ENCODE measurements around the gene EFTUD2. TPM values are rescaled to one million over a fixed set of nuclear protein-coding genes. Genes with fewer than 3 reads are reported as not detected.

Gene EFTUD2
- total RNA-seq, 2 donors from 2014 or later, result 65.2 to 71.9 TPM

DNA sequence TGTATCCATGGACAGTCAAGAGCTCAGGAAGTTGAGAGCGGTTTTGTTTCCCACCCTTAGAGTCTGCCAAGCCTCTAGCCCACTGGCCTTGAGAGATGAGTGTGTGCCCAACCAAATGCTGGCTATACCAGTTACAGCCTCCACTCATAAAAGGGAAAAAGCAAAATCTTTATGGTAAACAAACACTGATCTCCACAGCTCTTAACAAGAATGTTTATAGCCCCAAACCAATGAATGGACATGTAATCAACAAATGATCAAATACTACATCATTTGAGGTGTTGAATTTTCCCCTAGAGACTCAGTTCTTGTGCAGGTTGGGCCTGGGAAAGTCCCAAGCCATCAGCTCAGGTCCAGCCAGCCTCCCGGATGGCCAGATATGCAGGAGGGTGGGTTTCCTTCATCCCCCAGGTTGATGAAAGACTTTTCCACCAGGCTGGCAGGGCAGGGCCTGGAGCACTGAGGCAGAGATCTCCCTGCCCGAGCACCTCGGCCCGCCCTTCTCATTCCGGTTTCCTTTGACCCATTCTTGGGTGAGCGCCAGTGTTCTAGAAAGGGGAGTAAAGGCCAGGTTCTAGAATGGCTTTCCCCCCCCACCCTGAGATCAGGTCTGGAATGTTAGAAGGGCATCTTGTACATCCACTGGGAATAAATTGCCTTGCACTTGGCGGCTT lies 3.9 kb upstream of the EFTUD2 start:
- peak; percentile 75 for DNase-seq (ENCODE audit: low spot score)

DNA sequence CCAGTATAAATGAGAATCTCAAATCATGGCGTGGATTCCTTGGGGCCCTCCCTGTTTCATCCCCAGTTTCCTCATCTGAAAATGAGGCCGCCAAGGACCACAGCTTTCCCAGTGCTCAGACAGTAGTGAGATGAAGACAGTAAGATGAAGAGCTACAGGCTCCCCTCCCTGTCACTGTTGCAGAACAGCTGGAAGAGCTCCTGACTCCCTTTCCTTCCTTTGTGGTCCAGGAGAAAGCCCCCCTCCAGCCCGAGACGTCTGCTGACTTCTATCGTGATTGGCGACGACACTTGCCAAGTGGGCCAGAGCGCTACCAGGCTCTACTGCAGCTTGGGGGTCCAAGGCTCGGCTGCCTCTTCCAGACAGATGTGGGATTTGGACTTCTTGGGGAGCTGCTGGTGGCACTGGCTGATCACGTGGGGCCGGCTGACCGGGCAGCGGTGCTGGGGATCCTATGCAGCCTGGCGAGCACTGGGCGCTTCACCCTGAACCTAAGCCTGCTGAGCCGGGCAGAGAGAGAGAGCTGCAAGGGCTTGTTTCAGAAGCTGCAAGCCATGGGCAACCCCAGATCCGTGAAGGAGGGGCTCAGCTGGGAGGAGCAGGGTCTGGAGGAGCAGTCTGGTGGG lies 3.0 kb upstream of the EFTUD2 start:
- no peak for DNase-seq (ENCODE audit: low spot score)
- intact Hi-C loops (cut with DNase I), result no loop called here

More for the DNA sequence above, 3.9 kb upstream of the EFTUD2 start:
- intact Hi-C loops (cut with DNase I), result no loop called here

DNA sequence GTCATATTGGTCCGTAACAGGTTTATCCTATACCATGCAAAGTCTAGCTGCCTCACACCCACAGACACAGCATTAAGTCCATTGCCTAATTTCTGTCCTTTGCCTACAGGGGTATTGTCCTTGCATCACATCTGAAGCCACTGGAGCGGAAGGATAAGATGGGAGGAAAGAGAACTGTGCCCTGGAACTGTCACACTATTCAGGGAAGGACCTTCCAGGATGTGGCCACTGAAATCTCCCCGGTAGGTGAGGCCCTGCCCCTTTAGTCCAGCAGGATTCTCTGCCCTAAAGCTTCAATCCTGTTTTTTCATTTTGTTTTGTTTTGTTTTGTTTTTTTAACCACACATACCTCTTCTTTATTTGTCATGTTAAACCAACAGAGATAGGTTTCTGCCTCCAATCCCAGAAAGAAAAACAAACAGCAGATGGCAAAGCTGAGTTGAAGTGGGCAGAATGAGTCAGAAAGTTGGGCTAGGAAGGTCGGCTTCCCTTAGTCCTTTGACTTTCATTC lies 2.2 kb upstream of the EFTUD2 start:
- no peak for DNase-seq (ENCODE audit: low spot score)
- intact Hi-C loops (cut with DNase I), result no loop called here

DNA sequence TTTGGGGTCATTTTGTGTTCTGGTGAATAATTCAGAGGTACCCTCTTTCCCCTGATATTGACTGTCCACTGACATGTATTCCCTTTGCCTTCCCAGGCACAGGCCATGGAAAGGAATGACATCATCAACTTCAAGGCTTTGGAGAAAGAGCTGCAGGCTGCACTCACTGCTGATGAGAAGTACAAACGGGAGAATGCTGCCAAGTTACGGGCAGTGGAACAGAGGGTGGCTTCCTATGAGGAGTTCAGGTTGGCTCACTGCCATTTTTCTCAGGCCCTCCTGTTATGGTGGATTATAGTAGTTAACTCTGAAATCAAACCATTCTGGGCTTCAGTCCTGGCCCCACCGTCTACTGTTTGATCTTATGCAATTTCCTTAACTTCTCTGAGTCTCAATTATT lies 1.6 kb upstream of the EFTUD2 start:
- intact Hi-C loops (cut with DNase I), result no loop called here
- DNase-seq (ENCODE audit: low spot score), result no peak

DNA sequence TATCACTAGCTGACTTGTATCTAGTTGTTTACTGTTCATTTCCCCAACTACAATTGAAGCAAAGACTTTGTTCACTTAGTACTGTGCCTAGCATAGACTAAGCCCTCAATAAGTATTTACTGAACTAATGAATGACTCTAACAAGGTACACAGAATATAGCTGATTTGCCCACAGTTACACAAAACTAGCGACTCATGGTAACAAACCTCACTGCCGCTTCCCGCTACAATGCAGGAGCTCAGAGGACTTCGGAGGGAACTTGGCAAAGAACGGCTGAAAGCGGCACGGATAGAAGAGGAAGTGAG lies 524 bp downstream of the EFTUD2 start:
- intact Hi-C loops (cut with DNase I), result no loop called here

DNA sequence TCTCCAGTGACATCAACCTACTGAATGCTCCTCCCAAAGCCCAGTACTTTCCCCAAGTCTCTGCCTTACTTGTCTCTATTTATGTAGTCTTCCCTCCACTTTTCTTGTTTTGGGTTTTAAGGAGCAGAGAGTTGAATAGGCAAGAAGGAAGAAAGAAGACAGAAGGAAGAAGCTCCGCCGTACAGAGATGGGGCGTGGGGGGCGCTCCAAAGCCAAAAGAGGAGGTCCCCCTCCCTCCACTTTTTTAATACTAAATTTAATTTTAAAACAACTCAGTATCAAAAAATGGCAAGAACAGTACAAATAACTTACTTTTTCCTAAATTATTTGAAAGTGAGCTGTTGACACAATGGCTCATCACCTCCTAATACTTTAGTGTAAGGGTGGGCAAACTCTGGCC lies 4.6 kb downstream of the EFTUD2 start:
- intact Hi-C loops (cut with DNase I), result no loop called here
- no peak for DNase-seq (ENCODE audit: low spot score)

More for the DNA sequence above, 524 bp downstream of the EFTUD2 start:
- DNase-seq (ENCODE audit: low spot score), result no peak

DNA sequence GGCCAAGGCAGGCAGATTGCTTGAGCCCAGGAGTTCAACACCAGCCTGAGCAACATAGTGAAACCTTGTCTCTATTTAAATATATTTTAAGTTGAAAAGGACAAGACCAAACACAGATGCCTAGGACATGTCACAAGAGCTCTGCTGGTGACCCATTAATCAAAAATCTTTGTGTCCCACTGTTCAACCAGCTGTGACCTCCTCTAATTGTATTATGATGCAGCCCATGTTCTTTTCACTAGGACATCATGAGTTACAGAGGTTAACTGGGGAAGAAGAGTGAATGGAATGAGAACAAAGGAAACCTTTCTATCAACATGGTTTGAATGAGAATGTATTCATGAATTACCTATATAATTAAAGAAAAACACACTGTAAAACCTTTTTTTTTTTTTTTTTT lies 7.0 kb downstream of the EFTUD2 start:
- intact Hi-C loops (cut with DNase I), result no loop called here
- no peak for DNase-seq (ENCODE audit: low spot score)

DNA sequence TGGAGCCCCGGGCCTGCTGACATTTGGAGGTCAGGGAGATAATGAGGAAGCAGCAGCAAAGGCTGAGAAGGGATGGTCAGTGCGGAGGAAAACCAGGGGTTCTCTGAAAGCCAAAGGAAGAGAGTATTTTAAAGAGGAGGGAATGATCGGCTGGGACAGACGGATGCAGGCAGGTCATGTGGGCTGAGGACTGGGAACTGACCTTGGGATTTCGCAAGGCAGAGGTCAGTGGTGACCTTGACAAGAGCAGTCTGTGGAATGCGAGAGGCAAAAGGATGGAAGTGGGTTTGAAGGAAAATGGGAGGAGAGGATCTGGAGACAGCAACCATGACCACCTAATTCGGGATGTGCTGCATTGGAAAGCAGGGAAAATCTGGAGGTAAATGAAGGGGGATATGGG lies 10.2 kb downstream of the EFTUD2 start:
- intact Hi-C loops (cut with DNase I), result no loop called here
- DNase-seq (ENCODE audit: low spot score), result no peak

DNA sequence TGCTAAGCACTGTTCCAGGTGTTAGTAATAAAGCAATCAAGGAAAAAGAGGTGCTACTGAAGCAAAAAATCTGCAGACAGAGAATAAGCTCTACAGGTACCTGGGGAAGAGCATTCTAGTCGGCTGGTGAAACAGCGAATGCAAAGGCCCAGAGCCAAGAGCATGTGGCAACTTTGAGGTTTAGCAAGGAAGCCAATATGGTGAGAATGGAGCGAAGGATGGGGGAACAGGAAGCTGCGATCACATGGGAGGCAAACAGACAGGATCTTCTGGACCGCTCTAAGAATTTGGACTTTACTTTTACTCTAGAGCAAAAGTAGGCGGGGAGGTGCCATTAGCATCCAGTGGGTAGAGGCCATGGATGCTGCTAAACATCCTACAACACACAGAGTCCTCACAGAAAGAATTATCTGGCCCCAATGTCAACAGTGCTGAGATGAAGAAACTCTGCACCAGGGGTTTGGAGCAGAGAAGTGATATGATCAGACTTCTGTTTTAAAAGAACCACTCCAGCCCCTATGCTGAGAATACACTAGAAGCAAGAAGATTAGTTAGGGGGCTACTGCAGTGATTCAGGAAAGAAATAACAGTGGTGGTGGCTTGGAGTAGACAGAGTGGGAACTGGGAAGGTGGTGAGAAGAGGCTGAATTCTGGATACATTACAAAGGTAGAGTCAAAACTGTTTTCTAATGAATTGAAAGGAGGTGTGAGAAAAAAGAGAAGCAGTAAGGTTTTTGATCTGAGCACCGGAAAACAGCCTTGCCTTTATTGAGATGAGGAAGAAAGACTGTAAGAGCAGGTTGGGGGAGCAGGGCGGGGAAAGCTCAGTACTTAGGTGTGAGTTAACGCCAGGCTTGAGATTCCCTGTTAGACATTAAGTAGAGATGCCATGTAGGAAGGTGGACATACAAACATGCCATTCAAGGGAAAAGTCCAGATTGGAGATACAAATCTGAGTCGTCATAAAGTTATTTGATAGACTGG lies 11.0 kb downstream of the EFTUD2 start:
- intact Hi-C loops (cut with DNase I), result no loop called here
- DNase-seq (ENCODE audit: low spot score), result no peak

DNA sequence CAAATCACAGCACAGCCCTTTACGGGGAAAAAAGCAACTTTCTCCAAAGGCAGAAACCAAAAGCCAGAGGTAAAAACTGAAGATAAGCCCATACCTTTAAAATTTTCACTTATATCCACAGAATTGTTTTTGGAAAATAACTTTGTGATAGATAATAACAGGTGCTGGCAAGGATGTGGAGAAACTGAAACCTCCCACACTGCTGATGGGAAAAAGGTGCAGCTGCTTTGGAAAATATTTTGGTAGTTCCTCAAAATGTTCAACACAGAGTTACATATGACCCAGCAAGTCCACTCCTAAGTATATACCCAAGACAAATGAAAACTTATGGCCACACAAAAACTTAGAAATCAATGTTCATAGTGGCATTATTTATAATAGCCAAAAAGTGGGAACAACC lies 12.2 kb downstream of the EFTUD2 start:
- DNase-seq (ENCODE audit: low spot score), result no peak
- intact Hi-C loops (cut with DNase I), result no loop called here

DNA sequence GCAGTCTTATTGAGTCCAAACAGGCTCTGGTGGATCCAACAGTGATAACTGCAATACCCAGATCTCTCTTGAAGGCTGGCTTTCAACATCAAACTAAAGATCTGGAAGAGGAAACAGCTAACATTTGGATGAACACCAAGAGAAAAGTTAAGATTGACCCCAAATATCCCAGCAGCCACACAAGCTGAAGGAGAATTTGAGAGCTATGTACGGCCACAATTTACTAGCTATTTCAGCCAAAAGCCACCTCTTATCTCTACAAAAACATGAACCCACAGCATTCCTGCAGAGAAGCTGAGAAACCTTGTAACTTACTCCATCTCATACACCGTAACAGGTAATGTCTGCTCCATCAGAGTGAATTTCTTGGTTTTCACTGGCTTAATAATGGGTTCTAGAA lies 14.3 kb downstream of the EFTUD2 start:
- intact Hi-C loops (cut with DNase I), result no loop called here
- DNase-seq (ENCODE audit: low spot score), result no peak

DNA sequence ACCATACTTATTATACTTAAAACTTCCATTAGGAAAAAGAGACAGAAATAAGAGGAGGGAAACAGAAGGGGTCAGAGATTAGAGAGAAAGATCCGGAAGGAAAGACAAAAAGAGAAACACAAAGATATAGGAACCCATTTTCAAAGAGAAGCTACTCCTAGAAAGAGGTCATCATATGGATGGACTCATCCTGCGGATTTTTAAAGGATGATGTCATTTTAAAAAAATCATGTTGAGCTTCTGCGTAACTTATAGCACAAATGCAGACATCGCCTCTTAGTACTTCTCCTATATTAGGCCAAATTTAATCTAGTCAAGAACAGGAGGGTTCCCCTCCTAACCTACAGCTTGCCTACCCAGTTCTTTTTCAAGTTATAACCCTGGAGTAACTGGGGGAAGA lies 18.1 kb downstream of the EFTUD2 start:
- intact Hi-C loops (cut with DNase I), result no loop called here
- no peak for DNase-seq (ENCODE audit: low spot score)

DNA sequence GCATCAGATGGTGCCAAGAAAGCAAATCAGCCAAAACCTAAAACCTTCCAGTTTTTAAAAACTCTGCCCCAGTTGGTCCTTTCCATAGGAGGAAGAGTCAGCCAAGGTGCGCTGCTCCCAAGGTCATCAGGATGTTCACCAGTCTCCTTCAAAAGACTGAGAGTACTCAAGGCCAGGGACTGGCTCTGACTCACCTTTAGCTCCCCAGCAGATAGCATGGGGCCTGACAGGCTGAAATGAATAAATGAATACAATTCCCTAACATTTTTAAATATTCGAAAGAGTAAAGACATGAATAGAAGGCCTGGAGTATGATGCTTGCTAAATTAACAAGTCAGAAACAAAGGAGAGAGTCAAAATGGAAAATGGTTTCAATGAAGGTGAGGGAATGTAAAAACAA lies 19.2 kb downstream of the EFTUD2 start:
- DNase-seq (ENCODE audit: low spot score), result no peak
- intact Hi-C loops (cut with DNase I), result no loop called here

DNA sequence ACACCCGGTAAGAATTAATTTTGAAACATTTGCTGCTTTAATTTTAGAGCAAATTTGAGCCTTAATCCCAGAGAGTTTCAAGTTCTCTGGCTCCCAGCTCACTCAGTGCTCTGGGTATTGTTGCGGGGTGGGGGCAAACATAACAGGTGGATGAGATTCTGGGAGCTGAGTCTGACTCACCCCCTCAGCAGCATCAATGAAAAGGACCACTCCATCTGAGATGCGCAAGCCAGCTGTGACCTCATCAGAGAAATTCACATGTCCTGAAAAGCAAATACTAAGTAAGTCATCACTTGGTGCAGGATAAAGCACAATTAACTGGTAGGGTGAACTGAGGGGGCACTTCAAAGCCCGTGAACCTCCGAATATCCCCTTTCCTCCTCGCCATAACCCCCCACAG lies 19.9 kb downstream of the EFTUD2 start:
- DNase-seq (ENCODE audit: low spot score), result no peak
- intact Hi-C loops (cut with DNase I), result loop anchor here in 1 of 2 donors (5.0 kb wide), 1 partner anchor 102 kb away; no protein-coding TSS in a partner anchor

DNA sequence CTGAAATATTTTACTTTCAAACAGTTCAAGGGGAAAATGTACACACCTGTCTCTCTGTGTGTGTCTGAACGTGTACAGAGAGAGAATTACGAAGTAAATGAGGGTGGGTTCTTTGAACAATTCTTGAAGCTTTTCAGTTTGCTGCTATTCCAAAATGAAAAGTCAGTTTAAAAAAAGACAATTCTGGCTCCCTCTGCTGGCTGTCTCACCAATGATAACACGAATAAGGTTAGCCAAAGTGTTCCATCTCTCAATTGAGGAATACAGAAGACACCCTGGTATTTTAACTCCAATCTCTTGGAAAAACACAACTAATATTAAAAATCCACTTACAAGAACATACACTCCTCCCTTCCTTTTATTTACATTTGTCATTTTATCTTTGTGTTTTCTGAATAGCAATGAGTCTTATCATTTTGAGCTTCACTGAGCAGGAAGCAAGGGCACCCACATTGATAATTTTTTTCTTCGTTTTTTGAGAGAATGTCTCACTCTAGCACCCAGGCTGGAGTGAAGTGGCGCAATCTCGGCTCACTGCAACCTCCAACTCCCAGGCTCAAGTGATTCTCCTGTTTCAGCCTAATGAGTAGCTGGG lies 20.5 kb downstream of the EFTUD2 start:
- intact Hi-C loops (cut with DNase I), result loop anchor here in 1 of 2 donors (5.0 kb wide), 1 partner anchor 101 kb away; no protein-coding TSS in a partner anchor
- no peak for DNase-seq (ENCODE audit: low spot score)

DNA sequence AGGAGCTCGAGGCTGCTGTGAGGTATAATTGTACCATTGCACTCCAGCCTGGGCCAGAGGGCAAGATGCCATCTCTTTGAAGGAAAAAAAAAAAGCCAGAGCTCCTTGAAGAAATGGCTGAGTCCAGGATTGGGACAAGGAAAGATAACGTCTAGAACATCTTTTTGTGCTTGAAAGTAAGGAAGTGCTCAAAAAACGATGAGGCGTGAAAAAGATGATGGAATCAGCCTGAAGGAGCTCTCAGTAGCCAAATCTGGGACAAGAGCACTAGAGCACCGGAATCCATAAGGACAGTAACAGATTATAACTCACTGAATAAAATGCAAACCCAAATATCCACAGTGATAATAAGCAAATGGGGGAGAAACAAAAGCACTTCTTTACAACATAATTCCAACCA lies 22.1 kb downstream of the EFTUD2 start:
- intact Hi-C loops (cut with DNase I), result loop anchor here in 1 of 2 donors (5.0 kb wide), 1 partner anchor 100 kb away; no protein-coding TSS in a partner anchor
- no peak for DNase-seq (ENCODE audit: low spot score)

DNA sequence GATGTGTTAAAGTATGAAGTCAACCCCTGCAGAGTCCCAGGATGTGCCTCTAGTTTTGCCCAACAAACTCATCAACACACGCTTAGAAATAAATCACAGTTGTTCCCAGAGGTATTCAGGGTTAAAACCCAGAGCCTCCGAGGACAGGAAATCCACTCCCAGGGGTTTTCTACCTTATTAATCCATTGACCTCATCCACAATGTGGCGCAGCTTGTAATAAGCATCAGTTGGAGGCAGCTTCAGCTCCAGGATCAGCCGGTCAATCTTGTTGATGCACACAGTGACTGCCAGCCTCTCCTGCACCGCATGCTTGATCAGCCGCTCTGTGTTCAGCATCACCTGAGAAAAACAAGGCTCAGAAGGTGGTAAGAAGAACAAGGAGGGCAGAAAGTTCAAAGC lies 23.5 kb downstream of the EFTUD2 start:
- intact Hi-C loops (cut with DNase I), result loop anchor here in 1 of 2 donors (5.0 kb wide), 1 partner anchor 98 kb away; no protein-coding TSS in a partner anchor
- no peak for DNase-seq (ENCODE audit: low spot score)

DNA sequence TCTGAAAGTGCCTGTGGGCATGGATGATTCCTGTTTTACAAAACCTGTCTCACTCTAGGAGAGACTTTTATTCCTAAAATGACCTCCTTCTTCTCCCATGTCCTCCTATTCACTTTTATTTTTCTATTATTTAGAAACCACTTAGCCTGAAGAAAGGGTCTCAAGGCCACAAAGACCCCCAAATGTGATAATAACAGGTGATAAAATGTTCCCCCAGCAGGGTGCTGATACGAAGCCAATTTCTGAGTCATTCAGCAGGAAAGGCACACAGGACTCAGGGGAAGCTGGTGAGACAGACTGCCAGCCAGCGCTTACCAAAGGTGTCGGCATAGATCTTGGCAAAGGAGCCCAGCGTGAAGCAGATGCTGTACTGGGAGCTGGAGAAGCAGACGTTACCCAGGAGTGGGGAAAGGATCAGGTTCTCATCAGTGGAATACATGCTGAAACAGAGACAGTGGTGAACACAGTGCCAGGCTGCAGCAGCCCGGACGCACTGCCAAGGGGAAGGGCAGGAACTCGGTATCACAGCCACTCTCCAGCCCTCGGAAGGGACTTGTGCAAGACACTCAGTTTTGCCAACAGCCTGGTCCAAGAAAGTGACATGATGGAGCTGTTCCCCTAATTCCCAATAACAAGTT lies 27.0 kb downstream of the EFTUD2 start:
- DNase-seq (ENCODE audit: low spot score), result no peak
- intact Hi-C loops (cut with DNase I), result no loop called here

DNA sequence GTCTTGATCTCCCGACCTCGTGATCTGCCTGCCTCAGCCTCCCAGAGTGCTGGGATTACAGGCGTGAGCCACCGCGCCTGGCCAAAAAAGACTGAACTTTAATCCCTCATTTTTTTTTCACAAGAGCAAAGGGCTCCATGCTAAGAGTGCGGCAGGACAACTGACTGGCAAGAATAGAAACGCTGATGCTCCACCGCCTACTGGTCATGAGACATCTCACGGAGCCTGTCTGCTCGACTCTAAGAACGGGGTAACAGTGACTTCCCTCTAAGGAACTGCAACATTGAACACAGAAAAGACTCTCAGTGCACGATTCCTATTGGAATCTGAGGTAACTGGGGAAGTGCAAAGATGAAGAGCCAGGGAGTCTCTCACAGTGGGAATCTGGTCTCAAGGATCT lies 27.7 kb downstream of the EFTUD2 start:
- no peak for DNase-seq (ENCODE audit: low spot score)
- intact Hi-C loops (cut with DNase I), result no loop called here
